Activated naive CD4-positive, alpha-beta T cell treated with anti-CD3 and anti-CD28 coated beads for 36 hours (primary cell): ENCODE results near the gene IFT172. TPM values are rescaled to one million over a fixed set of nuclear protein-coding genes. Genes with fewer than 3 reads are reported as not detected.
A peak's percentile ranks its signal among the peaks of the same experiment; 100 is the strongest.

Source experiments
- CTCF ChIA-PET: fragments of 350-600 bp; sonication (Branson Sonifier 250); formaldehyde crosslinking; loops from one replicate; lab custom pipeline; 2021; ENCODE audit warnings: antibody characterized with exemption; lab: Charles Lee
- DNase-seq: peaks from one replicate; pipeline ENCODE4 v3.0.0-alpha.2; 2020
- H3K27ac Mint-ChIP-seq: one replicate; pipeline ENCODE4 v1.8.0; 2021; ENCODE audit warnings: mild to moderate bottlenecking, mixed read lengths
- H3K27me3 Mint-ChIP-seq: one replicate; pipeline ENCODE4 v1.8.0; 2021; ENCODE audit warnings: low read depth, mixed read lengths
- H3K36me3 Mint-ChIP-seq: one replicate; pipeline ENCODE4 v1.8.0; 2021; ENCODE audit warnings: low read depth, mixed read lengths
- H3K4me1 Mint-ChIP-seq: one replicate; pipeline ENCODE4 v1.8.0; 2021; ENCODE audit warnings: low read depth, mixed read lengths
- H3K4me3 Mint-ChIP-seq: one replicate; pipeline ENCODE4 v1.8.0; 2021; ENCODE audit warnings: mild to moderate bottlenecking, moderate library complexity, mixed read lengths
- H3K9me3 Mint-ChIP-seq: one replicate; pipeline ENCODE4 v1.8.0; 2021; ENCODE audit warnings: mixed read lengths
- intact Hi-C: fragments of 100-400 bp; cut with micrococcal nuclease; formaldehyde crosslinking; loops from one replicate; pipeline ENCODE4 v1.15.1; 2023
- total RNA-seq, 2 experiments: library from RNA; stranded (reverse); gene quantifications; one replicate each; pipeline ENCODE4 v1.2.3, GENCODE V29; 2021

IFT172 gene
- total RNA-seq, 2 experiments from 2014 or later: 9.2 to 12.7 TPM

DNA sequence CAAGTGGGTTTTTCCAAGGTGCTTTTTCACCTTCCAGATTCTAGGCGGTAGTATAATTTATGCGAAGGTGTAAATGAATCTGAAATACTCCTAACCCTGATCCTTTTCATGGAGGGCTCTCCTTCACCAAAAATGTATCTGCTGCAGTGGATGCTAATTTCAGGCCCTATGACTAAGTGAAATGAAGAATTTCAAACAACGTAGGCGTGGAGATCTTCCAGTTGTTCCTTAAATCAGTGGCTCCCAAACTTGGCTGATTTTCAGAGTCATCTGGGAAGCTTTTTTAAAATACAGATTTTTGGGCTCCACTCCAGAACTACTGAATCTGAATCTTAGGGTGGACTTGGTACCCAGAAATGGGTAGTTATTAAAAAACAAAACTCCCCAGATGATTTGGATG, 12.6 kb upstream of the IFT172 start:
- H3K27me3 Mint-ChIP-seq: peaks cover 6% of the 10 kb centered on the region
- H3K4me1 Mint-ChIP-seq: no peaks in the 10 kb centered on the region
- CTCF ChIA-PET: no interaction called here
- H3K27ac Mint-ChIP-seq: no peak overlapping the region
- H3K9me3 Mint-ChIP-seq: no peaks in the 10 kb centered on the region
- intact Hi-C loops: no loop called here
- H3K36me3 Mint-ChIP-seq: no peaks in the 10 kb centered on the region
- no peak overlapping the region for H3K4me3 Mint-ChIP-seq
- DNase-seq: no peak

DNA sequence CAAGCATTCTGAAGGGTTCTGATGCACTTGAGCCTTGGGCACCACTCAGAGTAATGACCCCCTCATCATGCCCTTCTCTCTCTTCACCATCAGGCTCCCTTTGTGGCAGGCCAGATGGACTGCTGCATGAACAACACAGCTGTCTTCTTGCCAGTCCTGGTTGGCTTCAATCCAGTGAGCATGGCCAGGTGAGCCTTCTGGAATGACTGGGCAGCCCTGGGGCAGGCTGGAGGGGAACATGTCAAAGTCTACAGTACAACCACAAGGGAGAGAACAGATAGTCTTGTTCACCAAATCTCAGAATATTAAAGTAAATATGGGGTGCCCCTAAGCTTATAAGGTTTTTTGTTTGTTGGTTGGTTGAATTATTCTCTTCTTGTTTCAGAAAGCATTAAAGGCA, 11.5 kb upstream of the IFT172 start:
- peaks cover 13% of the 10 kb centered on the region for H3K27me3 Mint-ChIP-seq
- no peaks in the 10 kb centered on the region for H3K4me1 Mint-ChIP-seq
- H3K9me3 Mint-ChIP-seq: no peaks in the 10 kb centered on the region
- no peaks in the 10 kb centered on the region for H3K36me3 Mint-ChIP-seq
- CTCF ChIA-PET: no interaction called here
- H3K27ac Mint-ChIP-seq: no peak overlapping the region
- intact Hi-C loops: no loop called here
- no peak overlapping the region for H3K4me3 Mint-ChIP-seq
- DNase-seq: no peak

GRCh38 chr2:27498975-27499374, 9.4 kb upstream of the IFT172 start:
- CTCF ChIA-PET: no interaction called here
- H3K4me1 Mint-ChIP-seq: no peaks in the 10 kb centered on the region
- intact Hi-C loops: no loop called here
- H3K4me3 Mint-ChIP-seq: no peak overlapping the region
- H3K27me3 Mint-ChIP-seq: peaks cover 27% of the 10 kb centered on the region
- H3K27ac Mint-ChIP-seq: no peak overlapping the region
- no peak for DNase-seq
- H3K9me3 Mint-ChIP-seq: no peaks in the 10 kb centered on the region
- no peaks in the 10 kb centered on the region for H3K36me3 Mint-ChIP-seq

DNA sequence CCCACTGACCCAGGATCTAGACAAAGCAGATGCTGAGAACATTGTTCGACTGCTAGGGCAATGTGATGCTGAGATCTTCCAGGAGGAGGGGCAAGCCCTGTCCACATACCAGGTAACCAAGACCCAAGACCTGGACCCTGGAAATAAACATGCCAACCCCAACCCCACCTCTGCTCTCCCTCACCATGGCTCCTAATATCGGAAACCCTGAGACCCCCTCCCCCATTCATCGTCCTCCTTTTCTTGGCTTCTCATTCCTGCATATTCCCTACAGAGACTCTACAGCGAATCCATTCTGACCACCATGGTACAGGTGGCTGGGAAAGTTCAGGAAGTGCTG, 7.7 kb upstream of the IFT172 start:
- Mint-ChIP-seq H3K27ac (no peak overlapping the region), H3K27me3 (peaks cover 32% of the 10 kb centered on the region), H3K9me3 (no peaks in the 10 kb centered on the region), H3K36me3 (no peaks in the 10 kb centered on the region), H3K4me1 (no peaks in the 10 kb centered on the region), H3K4me3 (no peak overlapping the region)
- intact Hi-C loops: no loop called here
- no peak for DNase-seq
- CTCF ChIA-PET: no interaction called here

GRCh38 chr2:27496357-27497287, 7.1 kb upstream of the IFT172 start, which contains the start of gene GCKR:
Gene GCKR (plus strand): TSS chr2:27496839. CDS start chr2:27496905, 66 bp downstream.
- H3K9me3 Mint-ChIP-seq: no peaks in the 10 kb centered on the region
- CTCF ChIA-PET: no interaction called here
- intact Hi-C loops: no loop called here
- peaks cover 32% of the 10 kb centered on the region for H3K27me3 Mint-ChIP-seq
- no peak within 1 kb of the TSS for H3K27ac Mint-ChIP-seq
- peak within 1 kb of the TSS; percentile 59 for H3K4me3 Mint-ChIP-seq
- no peaks in the 10 kb centered on the region for H3K4me1 Mint-ChIP-seq
- no peak for DNase-seq
- H3K36me3 Mint-ChIP-seq: no peaks in the 10 kb centered on the region

- no peak overlapping the region for H3K27ac Mint-ChIP-seq
- peaks cover 5% of the 10 kb centered on the region for H3K4me1 Mint-ChIP-seq
- H3K9me3 Mint-ChIP-seq: no peaks in the 10 kb centered on the region
- no peak for DNase-seq
- peak overlapping the region; percentile 59 for H3K4me3 Mint-ChIP-seq
- H3K36me3 Mint-ChIP-seq: no peaks in the 10 kb centered on the region
- H3K27me3 Mint-ChIP-seq: peaks cover 32% of the 10 kb centered on the region
- intact Hi-C loops: no loop called here
- CTCF ChIA-PET: interaction anchor here (0.6 to 1.1 kb wide), 3 partner anchors 78 to 325 kb away, joined by 3 to 5 read pairs (median 4); no protein-coding TSS in a partner anchor
Observed at GRCh38 chr2:27495840-27496356, 6.4 kb upstream of the IFT172 start.

GRCh38 chr2:27494944-27495554, 5.5 kb upstream of the IFT172 start, which contains the start of gene FNDC4:
Gene FNDC4 (minus strand): TSS chr2:27495200. CDS start chr2:27494679, 521 bp downstream.
- Mint-ChIP-seq H3K9me3 (no peaks in the 10 kb centered on the region), H3K36me3 (no peaks in the 10 kb centered on the region), H3K4me3 (peak within 1 kb of the TSS; percentile 59), H3K27me3 (peaks cover 32% of the 10 kb centered on the region), H3K27ac (no peak within 1 kb of the TSS), H3K4me1 (peaks cover 11% of the 10 kb centered on the region)
- CTCF ChIA-PET: interaction anchor here (0.6 to 1.1 kb wide), 2 partner anchors 79 to 325 kb away, joined by 3 to 5 read pairs; no protein-coding TSS in a partner anchor
- intact Hi-C loops: no loop called here
- DNase-seq: peak; percentile 21

DNA sequence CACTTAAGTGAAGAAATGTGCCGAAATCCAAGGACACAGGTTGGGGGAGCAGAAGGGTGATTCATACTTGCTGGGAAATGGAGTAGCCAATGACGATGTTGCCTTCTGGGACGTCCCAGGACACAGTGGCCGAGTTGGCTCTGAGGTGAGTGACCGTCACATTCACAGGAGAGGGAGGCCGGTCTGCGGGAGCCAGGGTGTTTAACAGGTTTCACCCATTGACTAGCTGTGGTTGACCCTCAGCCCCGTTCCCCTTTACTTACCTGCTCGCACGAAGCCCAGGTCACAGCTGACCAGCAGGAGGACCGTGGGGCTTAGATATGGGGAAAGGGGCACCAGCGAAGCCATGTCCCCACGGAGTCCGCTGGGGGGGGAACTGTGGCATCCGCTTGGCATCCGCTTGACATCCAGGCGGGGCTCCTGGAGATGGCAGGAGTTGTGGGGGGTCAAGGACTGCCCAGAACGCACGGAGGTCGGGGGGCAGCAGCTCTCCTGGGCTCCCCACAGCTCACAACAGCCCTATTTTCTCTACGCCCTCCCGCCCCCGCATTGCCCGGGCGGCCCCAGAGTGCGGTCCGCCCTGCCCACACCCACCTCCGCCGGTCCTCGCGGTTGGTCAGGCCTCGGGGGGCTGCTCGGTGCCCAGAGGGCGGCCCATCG, 4.9 kb upstream of the IFT172 start:
- intact Hi-C loops: no loop called here
- DNase-seq: no peak
- CTCF ChIA-PET: no interaction called here
- Mint-ChIP-seq H3K9me3 (no peaks in the 10 kb centered on the region), H3K27me3 (peaks cover 32% of the 10 kb centered on the region), H3K4me1 (peaks cover 16% of the 10 kb centered on the region), H3K27ac (no peak overlapping the region), H3K36me3 (no peaks in the 10 kb centered on the region), H3K4me3 (peak overlapping the region; percentile 44)

DNA sequence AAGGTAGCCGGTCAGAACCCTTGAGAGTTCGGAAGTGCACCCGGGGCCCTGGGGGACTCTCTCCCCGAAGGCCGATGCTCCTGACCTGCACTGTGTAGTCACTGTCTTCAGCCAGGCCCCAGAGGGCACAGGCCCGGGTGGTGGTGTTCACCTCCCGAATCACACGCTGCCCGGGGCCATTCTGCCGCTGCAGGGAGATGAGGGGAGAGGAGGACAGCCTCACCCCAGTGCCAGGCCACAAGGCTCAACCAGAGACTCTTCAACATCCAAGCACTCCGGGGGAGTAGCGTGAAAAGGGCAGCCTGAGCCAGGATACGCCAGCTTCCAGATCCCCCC, 4.4 kb upstream of the IFT172 start:
- intact Hi-C loops: no loop called here
- DNase-seq: no peak
- Mint-ChIP-seq H3K4me3 (peak overlapping the region; percentile 44), H3K27me3 (peaks cover 30% of the 10 kb centered on the region), H3K27ac (no peak overlapping the region), H3K9me3 (no peaks in the 10 kb centered on the region), H3K36me3 (no peaks in the 10 kb centered on the region), H3K4me1 (peaks cover 20% of the 10 kb centered on the region)
- CTCF ChIA-PET: no interaction called here

- intact Hi-C loops: no loop called here
- Mint-ChIP-seq H3K27ac (no peak overlapping the region), H3K4me1 (peaks cover 20% of the 10 kb centered on the region), H3K4me3 (no peak overlapping the region), H3K36me3 (no peaks in the 10 kb centered on the region), H3K9me3 (no peaks in the 10 kb centered on the region), H3K27me3 (peaks cover 30% of the 10 kb centered on the region)
- CTCF ChIA-PET: no interaction called here
- no peak for DNase-seq
Observed at GRCh38 chr2:27492557-27492956, 3.0 kb upstream of the IFT172 start.

DNA sequence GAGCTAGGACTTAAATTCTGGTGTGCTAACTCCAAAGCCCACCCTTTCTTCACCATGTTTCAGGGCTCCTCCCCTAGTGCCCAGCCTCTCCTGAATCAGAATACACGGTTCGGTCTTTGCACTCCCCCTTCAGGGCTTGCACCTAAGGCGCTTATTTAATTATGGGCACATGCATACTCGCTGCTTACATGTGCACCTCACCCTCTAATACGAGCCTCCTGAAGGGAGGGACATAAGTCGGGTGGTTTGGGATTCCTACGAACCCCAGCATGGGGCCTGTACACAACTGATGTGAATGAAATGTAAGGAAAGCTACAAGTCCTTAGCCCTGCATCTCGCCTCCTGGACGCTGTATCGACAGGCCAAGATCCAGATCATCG, 435 bp downstream of the IFT172 start:
- intact Hi-C loops: loop anchor here (1.0 kb wide), 14 partner anchors 59 to 903 kb away; partner anchors contain the start of genes CCDC121, EIF2B4, FOSL2 and GPN1
- Mint-ChIP-seq H3K4me3 (peak overlapping the region; percentile 87), H3K4me1 (peaks cover 20% of the 10 kb centered on the region), H3K36me3 (no peaks in the 10 kb centered on the region), H3K27ac (no peak overlapping the region), H3K9me3 (no peaks in the 10 kb centered on the region), H3K27me3 (peaks cover 6% of the 10 kb centered on the region)
- CTCF ChIA-PET: interaction anchor here (1.9 kb wide), 1 partner anchor 194 kb away, joined by 6 read pairs; no protein-coding TSS in a partner anchor
- no peak for DNase-seq

DNA sequence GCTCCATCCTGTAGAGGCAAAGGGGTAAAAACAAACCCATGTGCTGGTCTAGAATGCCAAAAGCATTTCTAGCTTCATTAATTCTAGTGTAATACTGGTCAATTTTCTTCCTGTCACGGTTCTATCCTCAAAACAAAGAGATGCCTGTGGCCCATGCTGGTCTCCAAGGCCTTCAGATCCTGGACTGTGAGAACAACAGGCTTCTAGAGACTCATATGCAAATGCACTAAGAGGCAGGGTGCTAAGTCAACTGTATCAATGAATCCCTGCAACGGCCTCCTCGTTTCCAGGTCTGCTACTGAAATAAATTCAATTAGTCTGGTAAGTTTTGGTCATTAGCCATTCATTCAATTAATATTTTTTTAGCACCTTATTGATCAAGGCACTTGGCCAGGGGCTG, 4.0 kb downstream of the IFT172 start:
- Mint-ChIP-seq H3K27me3 (no peaks in the 10 kb centered on the region), H3K9me3 (no peaks in the 10 kb centered on the region), H3K4me3 (no peak overlapping the region), H3K36me3 (no peaks in the 10 kb centered on the region), H3K27ac (no peak overlapping the region), H3K4me1 (peaks cover 13% of the 10 kb centered on the region)
- CTCF ChIA-PET: no interaction called here
- intact Hi-C loops: no loop called here
- DNase-seq: no peak
